AG04449 (cell line): ENCODE results near the gene ZNF35.

ENCODE experiments used
- CTCF ChIA-PET: fragments of 350-600 bp; formaldehyde crosslinking; extraction: SDS; loops from one replicate; lab custom pipeline; 2021; ENCODE audit warnings: antibody characterized with exemption; lab: Yijun Ruan, JAX
- POLR2A ChIA-PET: fragments of 400-600, 350-600 bp; formaldehyde crosslinking; extraction: SDS; loops from one replicate; lab custom pipeline; 2020; ENCODE audit warnings: antibody characterized with exemption, inconsistent platforms; lab: Yijun Ruan, JAX
- DNase-seq: peaks from one replicate; pipeline ENCODE4 v3.0.0-alpha.2; 2010; ENCODE audit warnings: low read depth, low spot score
- H3K4me3 ChIP-seq: 2 replicates; pipeline ENCODE4 v1.5.1; 2011; ENCODE audit warnings: low read depth, mild to moderate bottlenecking, control low read depth, low read length
- CTCF ChIP-seq: IDR thresholded peaks from one replicate; pipeline ENCODE4 v1.5.1; 2011; ENCODE audit warnings: mild to moderate bottlenecking, moderate library complexity, low read length, control low read depth, inconsistent platforms; ENCODE audit not compliant: insufficient read depth; ENCODE audit errors: missing control alignments

Gene ZNF35

GRCh38 chr3:44678480-44679116 lies 30.1 kb downstream of the ZNF35 start:
- POLR2A ChIA-PET = no interaction called here
- CTCF ChIA-PET = no interaction called here
- TF ChIP-seq CTCF = no peak
- H3K4me3 ChIP-seq = no peak overlapping the region
- DNase-seq = no peak

- H3K4me3 ChIP-seq = no peak overlapping the region
- CTCF ChIA-PET = no interaction called here
- no peak for DNase-seq
- no peak for TF ChIP-seq CTCF
- POLR2A ChIA-PET = no interaction called here
These were observed 32.5 kb downstream of the ZNF35 start for GRCh38 chr3:44680921-44681455.

GRCh38 chr3:44682182-44682896 lies 33.8 kb downstream of the ZNF35 start:
- H3K4me3 ChIP-seq = no peak overlapping the region
- peak; percentile 31 for DNase-seq
- TF ChIP-seq CTCF = no peak
- POLR2A ChIA-PET = no interaction called here
- CTCF ChIA-PET = no interaction called here

- peak overlapping the region; percentile 62 for H3K4me3 ChIP-seq
- CTCF ChIA-PET = interaction anchor here (0.9 to 2.7 kb wide), 2 partner anchors 27 to 152 kb away, joined by 3 to 5 read pairs; partner anchors contain the start of gene ZNF502
- DNase-seq = peak; percentile 45
- POLR2A ChIA-PET = no interaction called here
- no peak for TF ChIP-seq CTCF
These were observed 36.7 kb downstream of the ZNF35 start for GRCh38 chr3:44685128-44685800.

GRCh38 chr3:44687898-44688297 lies 39.4 kb downstream of the ZNF35 start:
- POLR2A ChIA-PET = no interaction called here
- H3K4me3 ChIP-seq = no peak overlapping the region
- CTCF ChIA-PET = no interaction called here
- DNase-seq = no peak
- no peak for TF ChIP-seq CTCF
